GM12878 (cell line): ENCODE data around the gene PLSCR3. TPM values are rescaled to one million over a fixed set of nuclear protein-coding genes. Genes with fewer than 3 reads are reported as not detected.

Source experiments
- BCL11A ChIP-seq: IDR thresholded peaks from 2 replicates; pipeline ENCODE4 v1.6.1; 2011; ENCODE audit warnings: low read depth, low read length
- CREB1 ChIP-seq: IDR thresholded peaks from 2 replicates; pipeline ENCODE4 v1.6.1; 2012; ENCODE audit warnings: low read depth, mild to moderate bottlenecking, inconsistent platforms
- EED ChIP-seq: sonication (generic); IDR thresholded peaks from 2 replicates; pipeline ENCODE4 v1.6.1; 2016; ENCODE audit warnings: antibody characterized with exemption, low read depth
- FOS ChIP-seq: IDR thresholded peaks from 3 replicates; pipeline ENCODE4 v1.6.1; 2011; ENCODE audit warnings: borderline replicate concordance; ENCODE audit not compliant: insufficient read length; ENCODE audit errors: extremely low read depth
- MEF2B ChIP-seq: fragments of 450-650 bp; IDR thresholded peaks from 2 replicates; pipeline ENCODE4 v1.6.1; 2018; ENCODE audit warnings: mild to moderate bottlenecking, moderate library complexity; ENCODE audit not compliant: partially characterized antibody, poor library complexity, severe bottlenecking
- MYB ChIP-seq: fragments of 150-350 bp; IDR thresholded peaks from 2 replicates; pipeline ENCODE4 v1.6.1; 2014; ENCODE audit warnings: mild to moderate bottlenecking, low read depth, low read length, borderline replicate concordance
- RAD21 ChIP-seq: IDR thresholded peaks from 2 replicates; pipeline ENCODE4 v1.6.1; 2011; ENCODE audit warnings: mild to moderate bottlenecking, low read depth, low read length, moderate library complexity; ENCODE audit not compliant: insufficient read depth
- SMAD5 ChIP-seq: IDR thresholded peaks from 2 replicates; pipeline ENCODE4 v1.6.1; 2016; ENCODE audit warnings: antibody characterized with exemption, low read depth
- polyA plus RNA-seq, 11 experiments: library from polyadenylated mRNA; depleted of rRNA in 4 of 11; unstranded in 6 of 11; stranded (reverse) in 5 of 11; fragments of >200 nt; fragmentation: Nextera tagmentation in 4 of 11; fragmentation: Illumina TruSeq in 1 of 11; extraction: Ambion mirVana in 4 of 11; extraction: Trizol in 1 of 11; gene quantifications; 1 replicate in 1 of 11; 2 replicates in 10 of 11; pipeline versions ENCODE4 v1.2.1 to v1.2.3, GENCODE V29; 2011 to 2016; ENCODE audit warnings: inconsistent platforms in 2 of 11, missing spikeins in 2 of 11, low read depth in 1 of 11
- total RNA-seq, 4 experiments: library from RNA; depleted of rRNA in 3 of 4; stranded (reverse); fragments of >200 nt in 3 of 4; fragmentation: Illumina TruSeq in 1 of 4; extraction: Trizol in 1 of 4; gene quantifications; 2 replicates each; pipeline versions ENCODE4 v1.2.1 to v1.2.3, GENCODE V29; 2013 to 2021
- TF ChIP-seq, protein P1 (sequence below): fragments of 450-650 bp; IDR thresholded peaks from 2 replicates; pipeline ENCODE4 v1.6.1; 2017; ENCODE audit warnings: mild to moderate bottlenecking, moderate library complexity
- TF ChIP-seq, protein P2 (sequence below): fragments of 450-650 bp; IDR thresholded peaks from 2 replicates; pipeline ENCODE4 v1.6.1; 2017; ENCODE audit warnings: low read depth, mild to moderate bottlenecking, moderate library complexity

The PLSCR3 gene
- total and polyA plus RNA-seq, 10 of the 15 experiments (the other 5 are each of a cell fraction or from before 2014, with no cell fraction given), result 9.9 to 51.4 (median 43.4) TPM

DNA sequence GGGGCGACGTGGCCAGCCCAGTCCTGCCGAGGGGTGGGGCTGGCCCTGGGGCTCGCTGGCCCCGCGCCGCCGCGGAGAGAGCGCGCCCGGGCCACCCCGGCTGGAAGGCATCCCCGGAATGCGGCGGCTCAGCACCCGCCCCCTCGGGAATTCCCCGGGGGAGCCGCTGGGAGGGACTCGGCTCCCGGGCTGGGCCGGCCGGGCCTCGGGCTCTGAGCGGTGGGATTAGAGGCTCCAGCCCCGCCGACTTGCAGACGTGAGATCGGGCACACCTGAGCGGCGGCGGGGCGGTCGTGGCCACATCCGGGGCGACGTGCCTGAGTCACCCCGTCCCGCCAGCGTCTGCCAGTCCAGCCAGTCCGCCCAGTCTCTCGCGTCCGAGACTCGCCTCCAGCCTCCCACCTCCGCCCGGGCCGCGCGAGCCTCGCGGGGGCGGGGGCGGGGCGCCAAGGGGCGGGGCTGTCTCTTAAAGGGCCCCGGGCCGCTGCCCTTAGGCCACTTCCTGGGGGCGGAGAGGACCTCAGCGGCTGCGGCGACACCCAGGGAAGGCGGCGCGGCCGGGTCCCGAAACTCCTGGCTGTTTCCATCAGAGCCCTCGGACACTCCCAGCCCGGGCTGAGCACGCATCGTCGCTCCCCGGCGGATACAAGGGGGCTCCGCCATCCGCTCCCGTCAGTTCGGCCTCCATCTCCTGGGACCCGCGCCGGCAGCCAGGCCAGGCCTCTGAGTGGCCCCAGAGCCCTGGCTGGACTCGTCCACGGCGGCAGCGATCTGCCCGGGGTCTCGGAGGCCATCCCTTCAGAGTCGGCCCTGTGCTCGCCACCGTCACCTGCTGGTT lies 42.4 kb downstream of the PLSCR3 start, which contains the start of gene KCTD11 (continued):
- TF ChIP-seq MEF2B, result peak; percentile 10
- peak; percentile 53; the same call in 1 of the 2 replicates for TF ChIP-seq CREB1
- TF ChIP-seq, protein P1, sequence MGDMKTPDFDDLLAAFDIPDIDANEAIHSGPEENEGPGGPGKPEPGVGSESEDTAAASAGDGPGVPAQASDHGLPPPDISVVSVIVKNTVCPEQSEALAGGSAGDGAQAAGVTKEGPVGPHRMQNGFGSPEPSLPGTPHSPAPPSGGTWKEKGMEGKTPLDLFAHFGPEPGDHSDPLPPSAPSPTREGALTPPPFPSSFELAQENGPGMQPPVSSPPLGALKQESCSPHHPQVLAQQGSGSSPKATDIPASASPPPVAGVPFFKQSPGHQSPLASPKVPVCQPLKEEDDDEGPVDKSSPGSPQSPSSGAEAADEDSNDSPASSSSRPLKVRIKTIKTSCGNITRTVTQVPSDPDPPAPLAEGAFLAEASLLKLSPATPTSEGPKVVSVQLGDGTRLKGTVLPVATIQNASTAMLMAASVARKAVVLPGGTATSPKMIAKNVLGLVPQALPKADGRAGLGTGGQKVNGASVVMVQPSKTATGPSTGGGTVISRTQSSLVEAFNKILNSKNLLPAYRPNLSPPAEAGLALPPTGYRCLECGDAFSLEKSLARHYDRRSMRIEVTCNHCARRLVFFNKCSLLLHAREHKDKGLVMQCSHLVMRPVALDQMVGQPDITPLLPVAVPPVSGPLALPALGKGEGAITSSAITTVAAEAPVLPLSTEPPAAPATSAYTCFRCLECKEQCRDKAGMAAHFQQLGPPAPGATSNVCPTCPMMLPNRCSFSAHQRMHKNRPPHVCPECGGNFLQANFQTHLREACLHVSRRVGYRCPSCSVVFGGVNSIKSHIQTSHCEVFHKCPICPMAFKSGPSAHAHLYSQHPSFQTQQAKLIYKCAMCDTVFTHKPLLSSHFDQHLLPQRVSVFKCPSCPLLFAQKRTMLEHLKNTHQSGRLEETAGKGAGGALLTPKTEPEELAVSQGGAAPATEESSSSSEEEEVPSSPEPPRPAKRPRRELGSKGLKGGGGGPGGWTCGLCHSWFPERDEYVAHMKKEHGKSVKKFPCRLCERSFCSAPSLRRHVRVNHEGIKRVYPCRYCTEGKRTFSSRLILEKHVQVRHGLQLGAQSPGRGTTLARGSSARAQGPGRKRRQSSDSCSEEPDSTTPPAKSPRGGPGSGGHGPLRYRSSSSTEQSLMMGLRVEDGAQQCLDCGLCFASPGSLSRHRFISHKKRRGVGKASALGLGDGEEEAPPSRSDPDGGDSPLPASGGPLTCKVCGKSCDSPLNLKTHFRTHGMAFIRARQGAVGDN, result peak; percentile 57; the same call in 1 of the 2 replicates
- TF ChIP-seq MYB, result no peak
- TF ChIP-seq, protein P2, sequence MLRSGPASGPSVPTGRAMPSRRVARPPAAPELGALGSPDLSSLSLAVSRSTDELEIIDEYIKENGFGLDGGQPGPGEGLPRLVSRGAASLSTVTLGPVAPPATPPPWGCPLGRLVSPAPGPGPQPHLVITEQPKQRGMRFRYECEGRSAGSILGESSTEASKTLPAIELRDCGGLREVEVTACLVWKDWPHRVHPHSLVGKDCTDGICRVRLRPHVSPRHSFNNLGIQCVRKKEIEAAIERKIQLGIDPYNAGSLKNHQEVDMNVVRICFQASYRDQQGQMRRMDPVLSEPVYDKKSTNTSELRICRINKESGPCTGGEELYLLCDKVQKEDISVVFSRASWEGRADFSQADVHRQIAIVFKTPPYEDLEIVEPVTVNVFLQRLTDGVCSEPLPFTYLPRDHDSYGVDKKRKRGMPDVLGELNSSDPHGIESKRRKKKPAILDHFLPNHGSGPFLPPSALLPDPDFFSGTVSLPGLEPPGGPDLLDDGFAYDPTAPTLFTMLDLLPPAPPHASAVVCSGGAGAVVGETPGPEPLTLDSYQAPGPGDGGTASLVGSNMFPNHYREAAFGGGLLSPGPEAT, result peak; percentile 63; the same call in 1 of the 2 replicates
- TF ChIP-seq EED, result no peak
- TF ChIP-seq FOS, result no peak
- TF ChIP-seq SMAD5, result peak; percentile 70; the same call in 1 of the 2 replicates
- TF ChIP-seq BCL11A, result no peak
- TF ChIP-seq RAD21, result 0 out of 2 replicates have a peak, but pooled peaks have one; percentile 27
